DND-41 (cell line): ENCODE results near the gene BCL11A.

Experiments used
- EZH2 ChIP-seq: IDR thresholded peaks from 3 replicates; pipeline ENCODE4 v1.6.1; 2012; ENCODE audit warnings: borderline replicate concordance, low read depth, mild to moderate bottlenecking, moderate library complexity, low read length, inconsistent platforms; ENCODE audit not compliant: severe bottlenecking
- TF ChIP-seq, protein P1 (sequence below): IDR thresholded peaks from 2 replicates; pipeline ENCODE4 v1.5.1; 2012; ENCODE audit warnings: borderline replicate concordance, low read length, moderate library complexity, mild to moderate bottlenecking; ENCODE audit not compliant: poor library complexity, severe bottlenecking; ENCODE audit errors: extremely low read depth

DNA sequence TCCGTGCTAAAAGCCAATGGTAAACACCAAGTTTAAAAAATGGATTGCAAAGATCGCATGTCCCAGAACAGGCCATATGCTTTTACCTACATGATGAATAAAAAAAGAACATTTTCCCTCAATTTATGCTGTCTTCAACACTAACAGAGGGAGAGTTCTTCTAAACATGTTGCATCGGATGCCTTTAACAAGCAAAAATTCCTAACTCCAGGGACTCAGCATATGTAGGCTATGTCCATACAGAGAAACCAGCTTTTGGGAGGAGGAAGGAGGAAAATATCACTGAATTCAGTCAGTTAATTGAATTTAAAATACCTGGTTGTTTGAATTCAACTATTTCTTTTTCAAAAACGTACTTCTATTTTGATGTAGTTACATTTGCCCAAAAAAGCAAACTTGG lies 28.6 kb downstream of the BCL11A start:
- TF ChIP-seq, protein P1, sequence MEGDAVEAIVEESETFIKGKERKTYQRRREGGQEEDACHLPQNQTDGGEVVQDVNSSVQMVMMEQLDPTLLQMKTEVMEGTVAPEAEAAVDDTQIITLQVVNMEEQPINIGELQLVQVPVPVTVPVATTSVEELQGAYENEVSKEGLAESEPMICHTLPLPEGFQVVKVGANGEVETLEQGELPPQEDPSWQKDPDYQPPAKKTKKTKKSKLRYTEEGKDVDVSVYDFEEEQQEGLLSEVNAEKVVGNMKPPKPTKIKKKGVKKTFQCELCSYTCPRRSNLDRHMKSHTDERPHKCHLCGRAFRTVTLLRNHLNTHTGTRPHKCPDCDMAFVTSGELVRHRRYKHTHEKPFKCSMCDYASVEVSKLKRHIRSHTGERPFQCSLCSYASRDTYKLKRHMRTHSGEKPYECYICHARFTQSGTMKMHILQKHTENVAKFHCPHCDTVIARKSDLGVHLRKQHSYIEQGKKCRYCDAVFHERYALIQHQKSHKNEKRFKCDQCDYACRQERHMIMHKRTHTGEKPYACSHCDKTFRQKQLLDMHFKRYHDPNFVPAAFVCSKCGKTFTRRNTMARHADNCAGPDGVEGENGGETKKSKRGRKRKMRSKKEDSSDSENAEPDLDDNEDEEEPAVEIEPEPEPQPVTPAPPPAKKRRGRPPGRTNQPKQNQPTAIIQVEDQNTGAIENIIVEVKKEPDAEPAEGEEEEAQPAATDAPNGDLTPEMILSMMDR: no peak
- TF ChIP-seq EZH2: no peak
